GM21529 (cell line): ENCODE measurements around the gene PNLDC1.
"Not testable (repeated sequence)": the region's sequence is repeated elsewhere in the genome, so short reads cannot be mapped to it uniquely, and the experiment has no call there.

Source experiments
- ATAC-seq: cut with Tn5 transposase; IDR thresholded peaks from one replicate; pipeline ENCODE4 v1.9.1; 2021; ENCODE audit not compliant: unreplicated experiment

The PNLDC1 gene

DNA sequence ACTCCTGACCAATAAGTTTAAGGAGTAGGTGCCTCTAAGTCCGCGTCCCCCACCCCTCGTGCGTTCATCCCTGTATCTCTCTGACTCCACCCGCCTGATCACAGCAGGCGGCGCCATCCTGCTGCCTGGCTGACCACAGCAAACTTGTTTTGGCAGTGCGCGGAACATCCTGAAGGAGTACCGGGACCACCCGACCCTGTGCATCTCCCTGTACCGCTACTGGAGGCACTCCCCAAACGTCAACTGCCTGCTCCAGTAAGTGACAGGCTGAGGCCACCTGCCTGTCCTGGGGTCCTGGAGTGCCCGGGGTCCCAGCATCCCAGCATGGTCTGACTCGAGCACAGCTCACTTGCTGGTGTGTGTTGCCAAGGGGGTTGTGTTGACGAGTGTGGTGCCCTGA lies 19.0 kb downstream of the PNLDC1 start:
- ATAC-seq: no peak

DNA sequence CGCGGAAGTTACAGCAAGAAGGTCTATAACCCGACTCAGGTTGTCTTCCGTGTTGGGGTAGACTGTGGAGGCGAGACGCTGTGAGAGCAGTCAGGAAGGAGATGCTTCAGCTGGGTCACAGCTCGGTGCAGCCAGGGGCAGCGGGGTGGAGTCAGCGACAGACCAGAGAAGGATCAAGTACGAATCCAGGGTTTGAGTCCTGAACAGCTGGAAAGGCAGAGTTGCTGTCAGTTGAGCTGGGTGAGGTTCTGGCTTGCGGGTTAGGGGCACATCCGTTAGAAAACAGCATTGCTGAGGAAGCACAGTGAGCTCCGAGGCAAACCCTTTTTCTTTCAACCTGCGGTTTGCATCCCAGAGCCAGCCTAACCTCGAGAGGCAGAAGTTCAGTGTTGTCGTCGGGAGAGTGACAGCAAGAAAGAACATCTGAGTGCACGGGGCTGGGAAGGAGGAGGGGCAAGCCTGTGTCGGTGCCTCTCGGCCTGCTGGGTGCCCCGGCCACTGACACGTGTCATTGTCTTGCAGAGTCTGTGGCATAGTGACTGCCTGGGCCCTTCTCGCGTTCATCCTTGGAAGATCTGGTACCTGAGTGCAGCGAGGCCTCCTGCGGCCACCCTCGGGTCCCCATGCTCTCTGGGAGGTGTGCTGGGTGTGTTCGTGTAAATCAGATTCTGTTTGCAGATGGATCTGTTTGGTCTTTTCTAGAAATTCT lies 20.0 kb downstream of the PNLDC1 start:
- no peak for ATAC-seq

DNA sequence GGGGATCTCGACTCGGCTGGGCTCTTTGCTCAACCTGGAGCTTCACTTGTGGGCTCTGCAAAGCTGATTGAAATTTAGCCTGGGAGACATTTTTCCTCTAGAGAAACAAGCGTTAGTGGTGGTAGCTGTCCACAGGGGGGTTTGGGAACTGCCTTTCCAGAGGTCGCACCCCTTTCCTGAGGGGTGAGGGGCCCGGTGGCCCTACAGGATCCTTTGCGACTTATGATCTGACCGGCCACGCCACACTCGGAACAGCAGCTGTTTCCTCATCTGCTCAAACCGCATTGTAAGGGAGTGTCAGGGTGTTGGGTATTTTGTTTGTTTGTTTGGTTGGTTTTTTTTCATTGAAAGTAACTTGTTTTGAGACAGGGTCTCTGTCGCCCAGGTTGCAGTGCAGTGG lies 21.0 kb downstream of the PNLDC1 start:
- no peak for ATAC-seq

DNA sequence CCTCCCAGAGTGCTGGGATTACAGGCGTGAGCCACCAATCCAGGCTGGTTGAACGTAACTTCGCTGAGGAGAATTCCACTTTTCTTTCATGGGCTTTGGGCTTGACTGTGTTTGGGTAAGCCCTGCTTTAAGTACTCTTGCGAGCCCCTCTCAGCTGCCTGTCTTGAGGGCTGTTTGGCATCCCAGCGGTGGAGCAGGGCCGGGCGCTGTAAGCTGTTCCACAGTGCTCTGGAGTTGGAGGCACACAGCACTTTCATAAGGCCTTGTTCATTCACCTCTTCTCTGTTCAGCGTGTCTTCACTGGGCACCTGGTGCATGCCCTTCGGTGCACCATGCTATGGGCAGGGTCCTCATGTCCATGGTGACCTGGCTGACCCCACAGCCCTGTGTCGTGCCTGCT lies 21.6 kb downstream of the PNLDC1 start:
- no peak for ATAC-seq

DNA sequence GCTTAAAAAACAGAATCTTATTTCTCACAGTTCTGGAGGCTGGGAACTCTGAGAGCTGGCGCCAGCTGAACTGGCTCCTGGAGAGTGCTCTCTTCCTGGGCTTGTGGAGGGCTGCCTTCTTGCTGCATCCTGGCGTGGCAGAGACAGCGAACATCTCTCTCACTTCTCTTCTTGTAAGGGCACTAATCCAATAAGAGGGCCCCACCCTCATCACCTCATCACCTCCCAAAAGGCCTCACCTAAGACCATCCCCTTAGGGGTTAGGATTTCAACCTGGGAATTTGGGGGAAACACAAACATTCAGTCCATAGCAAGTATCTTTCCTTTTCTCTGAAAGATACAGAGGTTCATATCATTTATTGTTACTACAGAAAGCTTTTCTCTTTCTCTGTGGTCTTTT lies 23.9 kb downstream of the PNLDC1 start:
- no peak for ATAC-seq

DNA sequence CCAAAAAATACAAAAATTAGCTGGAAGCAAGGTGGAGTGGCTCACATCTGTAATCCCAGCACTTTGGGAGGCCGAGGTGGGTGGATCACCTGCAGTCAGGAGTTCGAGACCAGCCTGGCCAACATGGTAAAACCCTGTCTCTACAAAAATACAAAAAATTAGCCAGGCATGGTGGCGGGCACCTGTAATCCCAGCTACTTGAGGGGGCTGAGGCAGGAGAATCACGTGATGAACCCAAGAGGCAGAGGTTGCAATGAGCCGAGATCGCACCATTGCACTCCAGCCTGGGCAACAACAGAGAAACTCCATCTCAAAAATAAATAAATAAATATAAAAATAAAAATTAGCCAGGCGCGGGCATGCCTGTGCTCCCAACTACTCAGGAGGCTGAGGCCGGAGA lies 24.6 kb downstream of the PNLDC1 start:
- not testable (repeated sequence) for ATAC-seq

DNA sequence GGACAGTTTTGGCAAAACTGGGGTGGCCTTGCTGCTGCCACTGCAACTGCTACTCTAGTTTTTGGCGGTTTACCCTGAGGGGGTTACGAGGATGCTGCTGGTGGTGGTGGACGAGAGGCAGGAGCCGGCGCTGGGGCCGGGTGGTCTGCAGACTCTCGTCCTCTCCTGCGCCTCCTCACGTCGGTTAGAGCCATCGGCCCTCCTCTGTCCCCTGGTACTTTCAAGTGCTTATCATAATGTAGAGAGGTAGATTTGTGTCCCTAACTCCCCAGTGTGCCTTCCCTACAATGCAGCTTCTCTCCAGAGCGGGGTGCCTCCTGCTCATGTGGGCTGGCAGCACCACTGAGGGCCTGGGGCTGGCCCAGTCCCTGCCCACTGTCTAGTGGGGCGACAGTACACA lies 25.9 kb downstream of the PNLDC1 start:
- no peak for ATAC-seq

DNA sequence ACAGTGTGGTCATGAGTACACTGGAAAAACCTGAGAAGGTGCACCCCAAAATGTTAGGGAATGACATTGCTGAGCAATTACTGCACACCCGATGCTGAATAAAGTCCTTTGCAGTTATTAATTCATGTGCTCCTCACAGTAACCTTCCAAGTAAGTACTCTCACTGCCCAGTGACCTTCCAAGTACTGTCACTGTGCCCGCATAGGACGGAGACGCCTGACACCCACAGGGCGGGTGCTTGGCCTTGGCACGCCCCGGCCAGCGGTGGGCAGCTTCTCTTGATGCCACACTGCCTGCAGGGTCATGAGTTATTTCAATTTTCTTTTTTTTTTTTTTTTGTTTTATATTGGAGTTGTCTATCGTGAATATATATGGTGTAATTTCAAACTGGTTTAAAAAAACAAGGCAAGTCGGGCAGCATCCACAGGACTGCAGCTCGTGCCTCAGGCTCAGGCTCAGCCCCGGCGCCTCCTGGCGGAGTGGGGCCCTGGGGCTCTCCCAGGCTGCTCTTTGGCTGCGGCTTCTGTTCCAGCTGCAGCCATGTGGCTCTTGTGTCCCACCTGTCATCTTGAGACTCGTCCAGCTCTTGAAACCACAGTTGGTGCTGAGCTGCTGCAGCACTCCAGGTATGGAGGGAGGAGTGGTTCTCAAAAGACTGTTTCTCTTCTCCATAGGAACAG lies 27.0 kb downstream of the PNLDC1 start:
- ATAC-seq: no peak

DNA sequence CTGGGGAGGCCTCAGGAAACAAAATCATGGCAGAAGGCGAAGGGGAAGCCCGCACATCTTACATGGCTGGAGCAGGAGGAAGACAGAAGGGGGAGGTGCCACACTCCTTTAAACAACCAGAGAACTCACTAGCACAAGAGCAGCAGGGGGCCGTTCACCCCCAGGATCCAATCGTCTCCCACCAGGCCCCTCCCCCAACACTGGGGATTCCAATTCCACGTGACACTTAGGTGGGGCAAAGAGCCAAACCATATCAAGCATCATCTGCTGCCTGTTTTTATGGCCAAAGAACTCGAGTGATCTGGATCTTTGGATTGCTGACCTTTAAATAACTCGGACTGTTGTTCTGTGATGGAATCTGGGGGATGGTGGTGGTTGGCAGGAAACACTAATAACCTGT lies 28.0 kb downstream of the PNLDC1 start:
- ATAC-seq: no peak

DNA sequence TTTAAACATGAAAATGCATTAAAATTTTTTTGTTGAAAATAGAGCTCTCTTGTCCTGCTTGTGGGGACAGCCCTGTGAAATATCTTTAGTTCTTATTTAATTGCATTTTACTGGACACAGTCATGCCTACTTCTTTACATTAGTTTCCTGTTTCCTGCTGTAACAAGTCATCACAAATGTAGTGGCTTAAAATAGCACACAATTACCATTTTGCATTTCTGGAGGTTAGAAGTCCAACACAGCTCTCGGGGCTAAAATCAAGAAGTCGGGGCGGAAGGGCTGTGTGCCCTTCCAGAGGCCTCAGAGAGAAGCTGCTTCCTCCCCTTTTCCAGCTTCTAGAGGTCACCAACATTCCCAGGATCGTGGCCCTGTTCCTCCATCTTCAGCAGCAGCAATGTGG lies 29.4 kb downstream of the PNLDC1 start:
- ATAC-seq: peak; percentile 58

DNA sequence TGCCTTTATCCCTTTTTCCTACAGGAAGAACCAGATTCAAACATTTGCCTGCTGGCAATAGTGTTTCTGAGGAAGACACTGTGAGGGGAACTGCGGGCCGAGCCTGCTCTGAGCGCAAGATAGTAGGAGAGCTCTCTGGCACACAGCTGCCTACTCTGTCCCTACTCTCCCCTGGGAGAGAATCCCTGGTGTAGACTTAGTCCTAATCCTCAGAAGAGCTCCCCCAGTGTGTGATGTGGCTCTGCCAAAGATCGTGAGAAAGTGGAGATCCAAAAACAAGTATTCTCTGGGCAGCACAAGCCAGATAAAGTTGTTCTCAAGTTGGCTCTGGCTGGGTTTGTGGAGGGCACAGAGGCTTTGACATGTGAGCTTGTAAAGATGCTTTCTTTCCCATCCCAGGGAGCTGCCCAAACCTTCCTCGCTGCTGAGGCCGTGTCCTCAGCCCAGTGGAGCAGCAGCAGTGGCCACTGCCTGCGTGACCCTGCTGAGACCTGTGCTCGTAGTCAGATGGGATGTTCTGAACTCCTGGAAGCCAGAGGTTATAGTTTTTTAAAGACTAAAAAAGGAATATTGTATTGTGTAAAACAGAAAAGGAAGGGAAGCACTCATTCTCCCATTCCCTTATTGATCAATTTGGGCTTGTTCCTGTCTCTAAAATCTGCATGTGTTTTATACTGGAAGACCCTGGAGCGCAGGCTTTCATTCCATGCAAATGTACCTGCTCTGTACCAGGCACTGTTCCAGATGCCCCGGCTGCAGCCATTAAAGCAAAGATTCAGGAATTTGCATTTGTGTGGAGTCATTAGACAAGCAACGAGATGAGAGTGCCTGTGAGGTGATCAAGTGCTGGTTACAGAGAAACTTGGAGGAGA lies 30.7 kb downstream of the PNLDC1 start:
- ATAC-seq: no peak

DNA sequence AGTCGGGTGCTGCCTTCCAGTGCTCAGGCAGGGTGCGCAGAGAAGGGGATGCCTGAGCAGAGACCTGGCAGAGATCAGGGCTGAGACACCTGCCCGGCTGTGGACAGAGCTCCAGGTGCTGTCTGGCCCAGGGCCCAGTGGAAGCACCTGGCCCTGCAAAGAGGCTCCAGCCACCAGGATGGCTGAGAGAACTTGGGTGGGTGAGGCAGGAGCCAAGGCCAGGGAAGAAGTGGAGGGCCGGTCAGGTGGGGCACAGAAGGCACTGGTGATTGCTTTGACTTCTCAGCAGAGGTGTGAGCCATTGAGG lies 31.2 kb downstream of the PNLDC1 start:
- ATAC-seq: no peak

DNA sequence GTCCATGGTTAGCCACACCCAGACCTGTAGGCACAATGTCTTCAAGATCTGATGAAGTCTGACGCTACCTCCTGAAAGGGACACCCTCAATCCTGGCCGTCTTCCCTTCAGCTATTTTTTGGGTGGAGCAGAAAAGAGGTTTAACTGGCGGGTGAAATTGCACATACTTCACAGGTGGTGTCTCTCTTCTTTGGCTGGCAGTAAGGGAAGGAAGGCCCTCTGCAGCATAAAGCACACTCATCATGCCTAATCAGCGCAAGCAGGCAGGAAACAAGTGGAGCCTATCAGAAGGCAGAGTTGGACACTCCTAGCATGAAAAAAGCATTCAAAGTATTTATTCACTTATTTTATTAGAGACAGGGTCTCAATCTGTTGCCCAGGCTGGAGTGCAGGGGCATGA lies 32.9 kb downstream of the PNLDC1 start:
- ATAC-seq: no peak

DNA sequence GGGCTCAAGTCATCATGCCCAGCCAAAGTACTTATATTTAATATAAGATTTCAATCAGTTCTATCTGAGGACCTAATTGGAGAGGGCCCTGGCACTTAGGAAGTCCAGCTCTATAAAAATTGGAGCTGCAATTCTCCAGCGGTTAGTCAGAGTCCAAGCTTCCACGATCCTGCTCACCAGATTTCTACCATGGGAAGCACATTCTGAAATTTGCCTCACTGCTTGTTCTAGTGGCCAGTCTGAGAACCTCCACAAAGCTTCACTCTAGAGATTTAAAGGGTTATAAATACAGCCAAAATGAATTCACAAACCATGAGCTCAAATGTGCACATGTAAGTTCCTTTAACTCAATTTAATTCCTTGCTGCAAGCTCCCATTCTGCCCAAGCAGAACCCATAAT lies 33.5 kb downstream of the PNLDC1 start:
- ATAC-seq: no peak

DNA sequence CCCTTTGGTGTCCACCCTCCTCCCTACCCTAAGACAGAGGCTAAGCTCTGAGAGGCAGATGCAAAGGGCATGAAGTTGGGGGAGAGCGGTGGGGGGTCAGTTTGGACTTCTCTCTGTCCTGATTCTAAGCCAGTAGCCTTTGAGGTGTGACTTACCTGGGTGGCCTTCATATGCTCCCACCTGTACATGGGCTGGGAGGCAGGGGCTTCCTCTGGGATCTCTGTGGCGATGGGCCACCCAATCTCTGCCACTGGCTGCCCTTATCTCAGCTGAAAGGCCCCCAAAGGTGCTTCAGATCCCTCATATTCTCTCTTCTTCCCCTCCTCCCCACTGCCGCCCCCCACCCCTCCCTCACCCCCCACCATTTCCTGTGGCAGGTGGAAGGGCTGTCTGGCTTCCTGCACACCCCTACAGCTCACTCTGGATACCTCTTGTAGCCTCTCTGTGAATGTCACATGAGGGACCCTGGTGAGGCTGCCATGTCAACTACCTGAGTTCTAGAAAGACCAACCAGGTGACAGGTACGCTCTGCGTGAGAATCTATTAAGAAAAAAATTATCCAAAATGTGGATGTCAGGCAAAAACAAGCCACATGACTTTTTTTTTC lies 34.0 kb downstream of the PNLDC1 start:
- ATAC-seq: no peak

DNA sequence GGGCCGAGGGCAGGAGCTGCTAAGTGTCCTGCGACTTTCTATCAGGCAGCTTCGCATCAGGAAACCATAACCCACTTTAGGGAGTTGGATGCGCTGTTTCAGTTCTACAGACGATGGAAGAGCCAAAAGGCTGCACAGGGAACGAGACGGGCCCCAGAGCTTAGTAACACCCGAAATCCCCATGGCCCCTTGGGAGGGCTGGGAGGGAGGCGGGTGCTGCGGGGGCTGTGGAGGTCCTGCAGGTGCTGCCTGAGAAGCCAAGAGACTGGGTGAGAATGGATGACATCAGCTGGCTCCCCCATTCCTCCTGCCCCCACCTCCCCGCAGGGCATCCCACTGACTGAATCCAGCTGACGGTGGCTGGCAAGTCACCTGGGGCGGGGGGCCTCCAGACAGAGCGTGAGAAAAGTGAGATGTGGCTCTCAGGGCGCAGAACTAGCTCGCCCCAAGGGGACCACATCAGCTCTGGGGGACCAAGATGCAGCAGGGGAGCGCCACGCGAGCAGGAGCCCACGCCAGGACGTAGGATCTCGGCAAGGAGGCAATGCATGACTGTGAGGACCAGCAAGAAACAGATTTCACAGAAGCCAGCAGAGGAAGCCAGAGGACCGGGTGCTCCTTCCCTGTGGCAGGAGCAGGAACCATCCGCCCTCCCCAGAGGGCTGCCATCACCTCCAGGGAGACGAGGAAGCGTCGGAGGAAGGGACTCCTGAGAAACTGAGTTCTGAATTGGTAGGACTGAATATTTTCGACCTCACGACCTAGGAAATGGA lies 36.8 kb downstream of the PNLDC1 start:
- no peak for ATAC-seq

DNA sequence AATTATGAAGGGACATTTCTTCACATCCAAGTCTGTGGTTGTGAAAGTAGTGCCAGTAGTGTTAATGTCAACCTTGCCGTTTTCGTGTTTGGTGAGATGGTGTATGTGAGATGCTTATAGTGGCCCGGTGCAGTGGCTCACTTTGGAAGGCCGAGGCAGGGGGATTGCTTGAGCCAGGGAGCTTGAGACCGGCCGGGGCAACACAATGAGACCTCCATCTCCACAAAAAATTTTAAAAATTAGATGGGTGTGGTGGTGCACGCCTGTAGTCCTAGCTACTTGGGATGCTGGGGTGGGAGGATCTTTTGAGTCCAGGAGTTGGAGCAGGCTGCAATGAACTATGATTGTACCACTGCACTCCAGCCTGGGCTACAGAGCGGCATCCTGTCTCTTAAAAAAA lies 37.4 kb downstream of the PNLDC1 start:
- ATAC-seq: no peak

DNA sequence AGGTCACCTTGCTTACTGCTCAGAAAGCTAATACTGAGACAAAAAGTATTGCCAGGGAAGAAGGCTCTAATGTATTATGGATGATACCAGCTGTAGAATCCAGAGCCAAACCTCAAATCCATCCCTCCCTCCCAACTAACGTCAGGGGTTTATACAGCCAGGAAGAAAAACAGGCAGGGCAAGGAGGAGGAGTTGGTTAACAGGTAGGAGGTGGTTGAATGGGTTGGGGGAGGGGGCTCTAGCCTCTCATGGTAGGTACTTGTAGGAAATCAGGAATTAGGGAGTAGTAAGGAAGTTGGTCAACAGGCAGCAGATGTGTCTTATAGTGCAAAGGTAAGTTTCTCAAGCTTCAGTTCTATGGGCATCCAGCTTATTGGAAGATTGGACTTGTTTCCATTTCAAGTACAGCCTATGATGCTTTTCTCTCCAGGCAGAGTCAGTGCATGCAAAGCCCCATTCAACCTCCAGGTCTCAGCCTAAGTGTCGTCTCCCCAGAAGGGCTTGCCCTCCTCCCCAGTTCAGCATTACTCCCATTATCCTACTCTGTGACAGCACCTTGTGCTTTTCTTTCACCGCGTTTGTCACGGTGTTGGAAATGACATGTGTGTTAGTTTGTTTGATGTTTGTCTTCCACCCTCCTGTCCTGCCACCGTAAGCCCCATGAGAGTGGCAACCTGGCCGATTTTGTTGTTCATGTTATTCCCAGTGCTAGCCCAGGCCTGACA lies 38.1 kb downstream of the PNLDC1 start:
- ATAC-seq: no peak

DNA sequence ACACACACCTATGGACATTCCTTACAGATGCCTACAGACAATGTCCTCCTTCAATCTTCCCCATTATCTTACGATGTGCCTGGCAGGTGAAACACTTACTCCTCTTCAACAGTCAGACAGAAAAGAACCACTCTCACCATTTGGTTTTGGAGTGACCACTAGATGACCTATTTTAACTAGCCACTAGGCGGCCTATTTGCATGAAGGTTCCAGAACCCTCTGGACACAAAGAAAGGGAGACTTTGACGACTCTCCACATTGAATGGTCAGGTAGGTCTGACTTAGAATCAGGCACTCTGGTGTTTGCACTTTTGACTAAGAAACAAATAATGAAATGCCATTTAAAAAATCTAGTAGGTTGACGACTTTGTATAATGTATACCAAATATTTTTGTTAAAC lies 42.0 kb downstream of the PNLDC1 start:
- ATAC-seq: no peak
